A549 (cell line): ENCODE data around the gene DCAKD. TPM values are rescaled to one million over a fixed set of nuclear protein-coding genes. Genes with fewer than 3 reads are reported as not detected.

Source experiments
- ATAC-seq, 2 experiments: fragments of 200-7000 bp in 1 of 2; fragments of >200 bp in 1 of 2; cut with Nextera tagmentation in 1 of 2; cut with Tn5 transposase in 1 of 2; 3 replicates each; pipeline versions ENCODE4 v1.8.0 to v1.9.1; 2018 to 2020; ENCODE audit warnings: mild to moderate bottlenecking in 1 of 2, moderate library complexity in 1 of 2
- CTCF ChIA-PET: fragments of 300-600 bp; sonication (Branson Sonifier 250); formaldehyde crosslinking; extraction: SDS; loops from one replicate; lab custom pipeline; 2021; ENCODE audit warnings: antibody characterized with exemption, inconsistent platforms; lab: Yijun Ruan, JAX
- POLR2A ChIA-PET: fragments of 350-600 bp; formaldehyde crosslinking; extraction: SDS; loops from one replicate; lab custom pipeline; 2021; ENCODE audit warnings: antibody characterized with exemption, inconsistent platforms; lab: Yijun Ruan, JAX
- DNase-seq, 2 experiments: peaks; one replicate each; pipeline versions ENCODE4 v3.0.0 to v3.0.0-alpha.2; 2011 to 2016; ENCODE audit warnings: low read depth in 1 of 2, low spot score in 1 of 2
- FAIRE-seq: peaks from 2 replicates; lab custom pipeline; 2011; peaks lifted over from hg19 to GRCh38; lab: Jason Lieb, UNC
- H3K27ac ChIP-seq, 2 experiments: fragments of >200 bp; sonication (Bioruptor Twin); formaldehyde crosslinking; 3 replicates each; pipeline ENCODE4 v1.5.1; 2016 to 2017
- H3K4me1 ChIP-seq: fragments of >200 bp; sonication (Bioruptor Twin); formaldehyde crosslinking; 3 replicates; pipeline ENCODE4 v1.6.1; 2016
- H3K4me2 ChIP-seq: fragments of >200 bp; sonication (Bioruptor Twin); formaldehyde crosslinking; 3 replicates; pipeline ENCODE4 v1.6.1; 2016
- H3K4me3 ChIP-seq: fragments of >200 bp; sonication (Bioruptor Twin); formaldehyde crosslinking; 3 replicates; pipeline ENCODE4 v1.5.1; 2016
- H3K9me3 ChIP-seq: fragments of >200 bp; sonication (Bioruptor Twin); formaldehyde crosslinking; 3 replicates; pipeline ENCODE4 v1.6.1; 2016
- BHLHE40 ChIP-seq: IDR thresholded peaks from 2 replicates; pipeline ENCODE4 v1.6.1; 2012; ENCODE audit warnings: low read depth, low read length, inconsistent platforms
- CBX2 ChIP-seq: fragments of 200-600 bp; sonication (generic); IDR thresholded peaks from 2 replicates; pipeline ENCODE4 v1.6.1; 2016; ENCODE audit warnings: low read depth, mild to moderate bottlenecking, borderline replicate concordance
- CEBPB ChIP-seq, 2 experiments: fragments of >200 bp in 1 of 2; sonication (Bioruptor Twin) in 1 of 2; formaldehyde crosslinking in 1 of 2; IDR thresholded peaks; 2 replicates each; pipeline ENCODE4 v1.6.1; 2012 to 2016
- CHD2 ChIP-seq: fragments of 150-350 bp; IDR thresholded peaks from 2 replicates; pipeline ENCODE4 v1.6.1; 2014; ENCODE audit warnings: low read length; ENCODE audit not compliant: partially characterized antibody
- CTCF ChIP-seq: fragments of >200 bp; sonication (Bioruptor Twin); formaldehyde crosslinking; IDR thresholded peaks from 3 replicates; pipeline ENCODE4 v1.5.1; 2016
- EHF ChIP-seq: fragments of 250-450 bp; sonication (Bioruptor Pico); IDR thresholded peaks from 2 replicates; pipeline ENCODE4 v1.5.0; 2020; ENCODE audit warnings: mild to moderate bottlenecking
- EHMT2 ChIP-seq: fragments of 200-600 bp; sonication (generic); IDR thresholded peaks from 2 replicates; pipeline ENCODE4 v1.6.1; 2016; ENCODE audit warnings: antibody characterized with exemption, low read depth, mild to moderate bottlenecking, moderate library complexity
- EP300 ChIP-seq, 2 experiments: fragments of >200 bp; sonication (Bioruptor Twin); formaldehyde crosslinking; IDR thresholded peaks; 2 replicates in 1 of 2; 3 replicates in 1 of 2; pipeline ENCODE4 v1.6.1; 2016 to 2017
- HES2 ChIP-seq: fragments of >200 bp; sonication (Bioruptor Twin); formaldehyde crosslinking; IDR thresholded peaks from 2 replicates; pipeline ENCODE4 v1.6.1; 2016
- HMGXB4 ChIP-seq: fragments of 250-450 bp; sonication (Bioruptor Pico); IDR thresholded peaks from 2 replicates; pipeline ENCODE4 v1.5.0; 2021; ENCODE audit warnings: mild to moderate bottlenecking, moderate library complexity, borderline replicate concordance
- MAX ChIP-seq: IDR thresholded peaks from 2 replicates; pipeline ENCODE4 v1.6.1; 2012
- MYC ChIP-seq: IDR thresholded peaks from 2 replicates; pipeline ENCODE4 v1.6.1; 2012; ENCODE audit warnings: mild to moderate bottlenecking, inconsistent platforms, low read length, improper control_type of control experiment, borderline replicate concordance
- NR3C1 ChIP-seq: fragments of >200 bp; sonication (Bioruptor Twin); formaldehyde crosslinking; IDR thresholded peaks from 3 replicates; pipeline ENCODE4 v1.6.1; 2017
- PHF8 ChIP-seq: fragments of 200-600 bp; sonication (generic); IDR thresholded peaks from 2 replicates; pipeline ENCODE4 v1.6.1; 2016; ENCODE audit warnings: low read depth, mild to moderate bottlenecking, antibody characterized with exemption, moderate library complexity, borderline replicate concordance
- RAD21 ChIP-seq, 2 experiments: fragments of >200 bp in 1 of 2; sonication (Bioruptor Twin) in 1 of 2; formaldehyde crosslinking in 1 of 2; IDR thresholded peaks in 1 of 2; conservative IDR thresholded peaks in 1 of 2; 2 replicates in 1 of 2; 3 replicates in 1 of 2; pipeline ENCODE4 v1.6.1; 2012 to 2018; ENCODE audit warnings: inconsistent platforms in 1 of 2
- REST ChIP-seq: fragments of 200-600 bp; sonication (generic); IDR thresholded peaks from 2 replicates; pipeline ENCODE4 v1.6.1; 2016; ENCODE audit warnings: antibody characterized with exemption, mild to moderate bottlenecking, moderate library complexity
- RFX5 ChIP-seq: fragments of 450-650 bp; IDR thresholded peaks from 2 replicates; pipeline ENCODE4 v1.7.1; 2014; ENCODE audit warnings: antibody characterized with exemption, mild to moderate bottlenecking, moderate library complexity
- SMC3 ChIP-seq: fragments of >200 bp; sonication (Bioruptor Twin); formaldehyde crosslinking; IDR thresholded peaks from 3 replicates; pipeline ENCODE4 v1.6.1; 2018; ENCODE audit warnings: inconsistent platforms
- SREBF2 ChIP-seq: fragments of 450-650 bp; IDR thresholded peaks from 2 replicates; pipeline ENCODE4 v1.6.1; 2014; ENCODE audit warnings: mild to moderate bottlenecking, moderate library complexity
- WGBS: methylation state at CpG from one replicate; pipeline ENCODE4 v1.1.6; 2017; ENCODE audit errors: missing lambda C conversion rate; 5-methylcytosine and 5-hydroxymethylcytosine counted together
- polyA plus RNA-seq, 4 experiments: library from polyadenylated mRNA; depleted of rRNA in 3 of 4; stranded (reverse); fragments of >200 nt; fragmentation: RNase III in 1 of 4; extraction: RNeasy Plus Mini Kit Qiagen cat#74134 plus additional on column Dnase treatment in 1 of 4; gene quantifications; 2 replicates in 3 of 4; 3 replicates in 1 of 4; pipeline ENCODE4 v1.2.3, GENCODE V29; 2011 to 2017
- TF ChIP-seq, protein P1 (sequence below): IDR thresholded peaks from 2 replicates; pipeline ENCODE4 v1.6.1; 2012

Gene DCAKD
- polyA plus RNA-seq, 2 of the 4 experiments (the other 2 are of a cell fraction) = 18.7 to 21.4 TPM

GRCh38 chr17:45005700-45006099 is 45.7 kb downstream of the DCAKD start:
- no peak overlapping the region for H3K27ac ChIP-seq
- no peak overlapping the region for H3K4me2 ChIP-seq
- CTCF ChIA-PET = interaction anchor here (1.2 to 66.5 kb wide), 3 partner anchors 15 to 81 kb away, joined by 3 to 1853 read pairs (median 169); partner anchors contain the start of gene GFAP
- TF ChIP-seq BHLHE40 (no peak), EHMT2 (no peak), RFX5 (no peak), EHF (no peak), CTCF (no peak), MYC (no peak), CEBPB (IDR thresholded peaks at IDR 0.05) (no peak), HES2 (no peak), CBX2 (no peak), MAX (no peak), NR3C1 (no peak), EP300 (IDR thresholded peaks at IDR 0.05) (no peak), REST (no peak), RAD21 (conservative IDR thresholded peaks at IDR 0.05 in 1 of 2, IDR thresholded peaks at IDR 0.05 in 1 of 2) (no peak), CHD2 (no peak), PHF8 (no peak), SMC3 (no peak), SREBF2 (no peak), HMGXB4 (CRISPR knock-in tag) (no peak)
- TF ChIP-seq, protein P1, sequence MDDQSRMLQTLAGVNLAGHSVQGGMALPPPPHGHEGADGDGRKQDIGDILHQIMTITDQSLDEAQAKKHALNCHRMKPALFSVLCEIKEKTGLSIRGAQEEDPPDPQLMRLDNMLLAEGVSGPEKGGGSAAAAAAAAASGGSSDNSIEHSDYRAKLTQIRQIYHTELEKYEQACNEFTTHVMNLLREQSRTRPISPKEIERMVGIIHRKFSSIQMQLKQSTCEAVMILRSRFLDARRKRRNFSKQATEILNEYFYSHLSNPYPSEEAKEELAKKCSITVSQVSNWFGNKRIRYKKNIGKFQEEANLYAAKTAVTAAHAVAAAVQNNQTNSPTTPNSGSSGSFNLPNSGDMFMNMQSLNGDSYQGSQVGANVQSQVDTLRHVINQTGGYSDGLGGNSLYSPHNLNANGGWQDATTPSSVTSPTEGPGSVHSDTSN = no peak
- TF ChIP-seq, all 56 proteins: peak for 0
- POLR2A ChIA-PET = no interaction called here
- FAIRE-seq (no peak), DNase-seq (no peak), ATAC-seq (no peak)
- whole genome bisulfite sequencing = 61% methylated on average over 2 of the region's 2 CpGs
- no peak overlapping the region for H3K4me3 ChIP-seq
- H3K9me3 ChIP-seq = peaks cover 1% of the 10 kb centered on the region; the same call in 1 of the 3 replicates
- no peaks in the 10 kb centered on the region for H3K4me1 ChIP-seq
